Embryonic facial prominence (tissue), 1 donor: ENCODE data around the gene DDX50.
"Not testable (repeated sequence)": the region's sequence is repeated elsewhere in the genome, so short reads cannot be mapped to it uniquely, and the experiment has no call there.

ENCODE experiments used
- DNase-seq: peaks from one replicate; pipeline ENCODE4 v3.0.0-alpha.2; 2016; ENCODE audit errors: extremely low spot score

The DDX50 gene

GRCh38 chr10:68901105-68901927 is at the start of gene DDX50:
Gene DDX50, plus strand, starts transcription at chr10:68901315. Its CDS starts 70 bp downstream, at chr10:68901385.
- peak; percentile 99 for DNase-seq

- DNase-seq, result no peak
Measured at GRCh38 chr10:68856352-68856751, 44.8 kb upstream of the DDX50 start.

- no peak for DNase-seq
Measured at GRCh38 chr10:68857005-68857404, 44.1 kb upstream of the DDX50 start.

- DNase-seq, result no peak
Measured at GRCh38 chr10:68861253-68861652, 39.9 kb upstream of the DDX50 start.

DNA sequence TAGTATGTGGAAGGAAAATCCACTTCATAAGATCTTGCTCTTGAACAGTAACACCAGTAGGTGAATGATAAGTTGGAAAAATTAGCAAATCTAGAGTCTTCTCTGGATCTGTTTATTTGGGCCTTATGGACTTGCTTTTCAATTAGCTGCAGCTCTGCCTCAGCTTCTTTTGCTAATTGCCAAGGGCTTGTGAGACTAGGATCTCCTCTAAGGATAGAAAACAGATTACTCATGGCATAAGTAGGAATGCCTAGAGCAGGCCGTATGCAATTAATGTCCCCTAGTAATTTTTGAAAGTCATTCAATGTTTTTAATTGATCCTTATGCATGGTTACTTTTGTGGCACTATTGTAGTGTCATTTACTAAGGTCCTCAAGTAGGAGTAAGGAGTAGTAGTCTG is 36.5 kb upstream of the DDX50 start:
- DNase-seq, result no peak

- not testable (repeated sequence) for DNase-seq
Measured at GRCh38 chr10:68868173-68868572, 32.9 kb upstream of the DDX50 start.

GRCh38 chr10:68869623-68870022 is 31.5 kb upstream of the DDX50 start:
- no peak for DNase-seq

DNA sequence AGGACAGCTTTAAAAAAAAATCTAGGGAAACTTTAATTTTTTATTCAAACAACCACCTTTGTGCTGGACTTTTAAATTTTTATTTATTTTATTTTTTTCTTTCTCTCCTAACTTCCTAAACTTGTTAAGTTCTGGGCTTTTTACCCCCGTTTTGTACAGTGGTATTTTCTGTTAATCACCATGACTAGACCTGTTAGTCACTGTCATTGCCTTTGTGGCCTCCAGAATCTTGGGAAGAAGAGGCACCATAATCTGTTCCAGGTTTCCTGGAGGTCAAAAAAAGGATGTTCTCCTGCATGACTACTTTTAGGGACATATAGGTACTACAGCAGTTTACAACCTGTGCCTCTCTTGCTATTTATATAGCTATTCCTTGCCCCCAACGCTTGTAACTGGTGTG is 31.1 kb upstream of the DDX50 start:
- no peak for DNase-seq

DNA sequence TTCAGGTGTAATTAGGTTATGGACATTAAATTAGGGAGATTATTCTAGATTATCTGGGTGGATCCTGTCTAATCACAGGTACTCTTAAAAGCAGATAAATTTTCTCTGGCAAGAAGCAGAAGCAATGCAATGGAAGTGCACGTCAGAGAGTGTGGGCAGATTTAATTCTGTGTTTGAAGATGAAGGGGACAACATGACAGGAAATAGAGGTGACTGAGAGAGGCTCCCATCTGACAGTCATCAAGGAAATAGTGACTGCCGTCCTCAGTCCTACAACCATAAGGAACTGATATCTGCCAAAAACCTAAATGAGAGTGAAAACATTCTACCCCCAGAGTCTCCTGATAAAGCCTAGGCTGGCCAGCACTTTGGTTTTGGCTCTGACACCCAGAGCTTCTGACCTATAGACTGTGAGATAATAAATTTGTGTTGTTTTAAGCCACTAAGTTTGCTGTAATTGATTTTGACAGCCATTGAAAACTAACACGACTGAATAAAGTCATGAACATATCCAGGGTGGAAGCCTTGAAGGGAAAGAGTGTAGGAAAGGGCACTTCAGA is 30.5 kb upstream of the DDX50 start:
- DNase-seq, result no peak

DNA sequence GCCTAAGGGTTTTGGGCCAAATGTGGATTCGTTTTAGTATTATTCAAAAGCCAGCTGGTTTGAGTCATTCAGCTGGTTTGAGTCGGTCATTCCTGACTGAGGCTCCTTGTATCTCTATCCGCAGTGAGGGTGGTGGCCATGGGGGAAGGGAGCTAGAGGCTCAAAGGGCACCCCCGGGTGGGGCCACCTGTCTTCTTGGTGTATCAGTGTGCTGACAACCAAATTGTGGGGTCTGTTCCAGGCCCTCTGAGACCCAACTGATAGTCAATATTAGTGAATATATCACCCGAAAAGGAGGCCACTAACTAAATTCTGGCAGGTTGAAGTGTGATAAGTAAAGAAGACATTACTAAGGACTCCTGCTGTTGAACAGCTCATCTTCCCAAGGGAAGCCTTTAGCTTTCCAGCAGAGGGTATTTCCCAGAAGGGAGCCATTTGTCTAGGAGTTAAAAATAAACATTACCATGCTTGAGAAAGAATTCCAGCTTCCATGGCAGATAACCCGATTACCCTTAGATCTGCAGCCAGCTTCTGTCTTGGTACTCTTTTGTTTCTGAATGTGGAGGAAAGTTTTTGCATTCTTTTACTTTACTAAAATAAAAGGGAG is 29.9 kb upstream of the DDX50 start:
- no peak for DNase-seq

GRCh38 chr10:68871731-68872342 is 29.3 kb upstream of the DDX50 start:
- peak; percentile 80 for DNase-seq

- DNase-seq, result no peak
Measured at GRCh38 chr10:68876246-68877138, 24.6 kb upstream of the DDX50 start.

DNA sequence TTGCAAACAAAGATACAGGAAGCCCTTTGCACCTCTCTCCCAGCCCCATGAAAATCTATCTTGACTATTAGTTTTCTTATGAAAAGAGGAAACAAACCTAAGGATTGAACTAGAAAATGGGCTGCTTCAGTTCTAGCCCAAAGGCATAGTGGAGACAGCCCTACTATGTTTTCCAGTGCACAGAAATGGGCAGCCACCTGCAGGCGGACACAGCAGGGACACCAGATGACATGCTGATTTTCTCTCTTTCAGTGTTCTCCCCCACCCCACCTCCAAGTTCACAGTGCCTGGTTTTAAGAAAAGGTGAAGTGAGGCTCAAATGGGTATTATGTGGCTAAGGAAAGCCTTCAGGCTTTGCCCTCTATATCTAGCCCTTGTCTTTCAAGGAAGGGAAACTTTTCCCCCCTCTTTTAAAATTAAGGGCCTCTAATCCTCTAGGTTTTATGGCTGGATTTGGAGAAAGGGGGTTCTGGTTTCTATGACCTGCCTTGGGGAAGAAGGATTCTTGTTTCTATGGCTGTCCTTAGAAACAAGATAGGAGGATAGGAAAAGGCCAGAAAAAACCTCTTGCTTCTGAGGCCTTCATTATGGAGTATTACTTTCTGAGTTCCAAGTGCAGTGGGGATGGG is 23.5 kb upstream of the DDX50 start:
- DNase-seq, result no peak

DNA sequence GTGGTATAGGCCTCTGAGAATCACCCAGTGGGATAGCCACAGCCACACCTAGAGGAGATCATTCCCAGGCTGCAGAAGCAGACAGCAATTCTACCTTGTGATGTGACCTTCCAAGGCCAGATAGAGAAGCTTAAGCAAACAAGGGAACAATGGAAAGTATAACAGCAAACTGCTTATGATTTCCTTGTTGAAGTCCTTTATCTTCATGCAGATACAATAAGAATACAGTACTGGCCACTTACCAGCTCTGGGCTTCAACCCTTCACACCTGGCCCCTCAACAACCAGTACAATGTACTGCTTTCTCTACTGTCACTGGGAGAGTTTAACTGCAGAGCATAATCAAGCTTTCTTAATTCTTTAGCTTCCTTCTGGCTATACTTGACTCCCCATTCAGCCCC is 22.6 kb upstream of the DDX50 start:
- no peak for DNase-seq

- no peak for DNase-seq
Measured at GRCh38 chr10:68879628-68880027, 21.5 kb upstream of the DDX50 start.

DNA sequence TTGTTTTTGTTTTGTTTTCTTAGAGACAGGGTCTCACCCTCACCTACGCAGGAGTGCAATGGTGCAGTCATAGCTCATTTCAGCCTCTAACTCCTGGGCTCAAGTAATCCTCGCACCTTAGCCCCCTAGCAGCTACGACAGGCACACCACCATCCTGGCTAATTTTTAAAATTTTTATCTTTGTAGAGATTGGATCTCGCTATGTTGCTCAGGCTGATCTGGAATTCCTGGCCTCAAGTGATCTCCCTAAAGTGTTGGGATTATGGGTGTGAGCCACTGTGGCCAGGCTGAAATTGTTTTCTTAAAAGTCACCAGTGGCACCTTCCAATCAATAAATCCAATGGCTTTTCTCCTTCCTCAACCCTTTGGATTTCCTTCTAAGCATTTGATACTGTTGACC is 20.9 kb upstream of the DDX50 start:
- no peak for DNase-seq

GRCh38 chr10:68895041-68895440 is 6.1 kb upstream of the DDX50 start:
- DNase-seq, result no peak

GRCh38 chr10:68897336-68897741 is 3.8 kb upstream of the DDX50 start:
- DNase-seq, result peak; percentile 55

- no peak for DNase-seq
Measured at GRCh38 chr10:68899186-68899745, 1.8 kb upstream of the DDX50 start.

DNA sequence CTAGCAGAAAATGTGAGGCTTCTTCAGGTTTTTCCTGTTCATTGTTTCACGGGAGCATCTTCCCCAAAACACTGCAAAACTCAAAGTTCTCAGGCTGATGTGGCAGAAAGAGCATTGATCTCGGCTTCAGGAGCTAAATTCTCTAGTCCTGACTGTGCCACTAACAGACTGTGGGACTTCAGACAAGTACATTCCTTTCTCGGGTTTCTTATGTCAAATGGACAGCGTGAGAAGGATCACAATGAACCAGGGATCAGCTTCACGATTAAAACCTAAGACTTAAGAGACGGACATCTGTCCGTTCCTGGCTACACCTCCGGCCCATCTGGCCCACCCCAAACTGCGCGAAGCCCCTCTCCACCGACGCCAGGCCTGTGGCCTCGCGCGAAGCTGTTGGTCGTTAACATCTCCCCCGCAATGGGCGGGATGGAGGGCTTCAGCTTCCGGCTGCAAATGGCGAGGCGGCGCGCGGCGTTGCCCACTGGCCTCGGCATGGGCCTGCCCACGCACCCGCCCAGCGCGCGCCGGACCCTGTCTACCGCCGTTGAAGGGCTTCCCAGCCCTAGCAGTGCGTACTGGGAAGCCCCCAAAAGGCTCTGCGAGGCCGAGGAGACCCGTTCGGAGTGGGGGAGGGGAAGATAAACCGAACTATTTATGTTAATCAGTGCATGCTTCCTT is 549 bp upstream of the DDX50 start:
- no peak for DNase-seq
